HG03108 (cell line): ENCODE data around the gene GRID2.

Experiments used
- ATAC-seq: cut with Tn5 transposase; IDR thresholded peaks from one replicate; pipeline ENCODE4 v1.9.1; 2021; ENCODE audit warnings: moderate library complexity; ENCODE audit not compliant: unreplicated experiment

GRID2 gene

DNA sequence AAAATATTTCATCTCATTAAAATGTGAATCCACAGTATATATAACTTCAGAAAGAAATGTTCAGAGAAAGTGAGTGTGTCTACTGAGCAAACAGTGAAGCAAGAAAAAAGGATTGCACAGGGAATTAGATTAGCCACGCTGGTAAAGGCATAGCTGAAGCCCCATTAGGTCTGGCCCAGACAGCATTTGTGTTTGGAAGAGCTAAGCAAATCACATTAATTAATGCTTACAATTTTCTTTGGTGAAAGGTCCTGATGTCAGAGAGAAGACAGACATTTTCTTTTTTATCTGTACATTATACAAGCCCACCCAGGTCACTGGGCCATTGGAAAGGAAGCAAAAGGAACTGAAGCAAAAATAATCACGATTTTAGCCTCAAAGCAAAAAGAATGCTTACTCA, 354.6 kb downstream of the GRID2 start:
- ATAC-seq: no peak

GRCh38 chr4:92677805-92678204, 374.0 kb downstream of the GRID2 start:
- no peak for ATAC-seq

DNA sequence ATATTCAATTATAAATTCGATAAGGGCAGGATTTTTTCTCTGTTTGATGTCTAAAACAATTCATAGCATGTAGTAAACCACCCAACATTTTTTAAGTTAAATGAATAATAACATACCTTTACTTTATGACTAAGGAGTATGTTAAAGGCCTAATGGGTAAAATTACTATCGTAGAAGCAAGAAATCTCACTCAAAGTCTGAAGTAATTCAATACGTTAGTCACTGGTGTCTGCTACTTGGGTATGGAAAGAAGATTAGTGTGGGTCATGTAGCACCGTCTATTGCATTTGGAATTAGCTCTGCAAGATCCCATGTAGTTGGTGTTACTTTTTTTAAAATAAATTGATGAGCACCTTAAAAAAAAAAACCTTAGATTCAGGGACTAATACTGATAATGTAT, 374.5 kb downstream of the GRID2 start:
- no peak for ATAC-seq

GRCh38 chr4:92679149-92679548, 375.4 kb downstream of the GRID2 start:
- no peak for ATAC-seq

GRCh38 chr4:92714640-92715039, 410.9 kb downstream of the GRID2 start:
- no peak for ATAC-seq

GRCh38 chr4:92733231-92733630, 429.5 kb downstream of the GRID2 start:
- ATAC-seq: no peak

GRCh38 chr4:92735025-92735665, 431.4 kb downstream of the GRID2 start:
- ATAC-seq: no peak

GRCh38 chr4:92760433-92760832, 456.7 kb downstream of the GRID2 start:
- no peak for ATAC-seq

DNA sequence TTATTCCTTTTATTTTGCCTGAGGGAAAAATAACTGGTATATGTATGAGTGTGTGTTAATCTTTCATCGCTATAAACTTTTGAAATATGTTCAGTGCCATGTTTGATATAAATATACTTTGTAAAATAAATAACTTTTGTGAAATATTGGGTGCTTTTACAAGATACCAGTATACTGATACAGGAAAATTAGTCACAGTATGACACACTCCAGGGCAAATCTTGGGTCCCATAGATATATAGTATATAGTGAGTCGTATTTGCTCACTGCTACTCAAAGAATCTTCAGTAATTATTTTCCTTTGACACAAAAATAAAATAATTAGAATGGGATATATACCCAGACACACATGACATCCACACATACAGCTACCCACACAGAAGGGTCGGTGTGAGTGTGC, 472.3 kb downstream of the GRID2 start:
- ATAC-seq: no peak

- ATAC-seq: no peak
Observed at GRCh38 chr4:92789741-92790140, 486.0 kb downstream of the GRID2 start.

- no peak for ATAC-seq
Observed at GRCh38 chr4:92791871-92792440, 488.2 kb downstream of the GRID2 start.

DNA sequence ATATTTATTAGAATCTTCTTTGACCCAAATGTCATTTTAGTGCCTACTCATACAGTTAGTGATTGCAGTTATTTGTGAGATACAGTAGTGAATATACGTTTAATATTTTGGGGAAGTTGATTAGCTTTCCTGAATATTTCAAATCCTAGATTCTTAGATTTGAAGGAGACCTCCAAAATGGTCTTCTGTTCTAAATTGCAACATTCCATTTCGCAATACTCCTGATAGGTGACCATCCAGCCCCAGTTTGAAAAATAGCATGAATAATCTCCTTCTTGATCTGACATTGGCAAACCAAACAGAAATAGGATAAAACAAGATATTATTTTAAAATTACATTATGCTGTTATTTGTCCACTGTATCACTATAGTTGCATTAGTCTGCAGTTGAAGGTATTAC, 505.6 kb downstream of the GRID2 start:
- no peak for ATAC-seq

- no peak for ATAC-seq
Observed at GRCh38 chr4:92812652-92813051, 508.9 kb downstream of the GRID2 start.

GRCh38 chr4:92814677-92815076, 510.9 kb downstream of the GRID2 start:
- no peak for ATAC-seq

DNA sequence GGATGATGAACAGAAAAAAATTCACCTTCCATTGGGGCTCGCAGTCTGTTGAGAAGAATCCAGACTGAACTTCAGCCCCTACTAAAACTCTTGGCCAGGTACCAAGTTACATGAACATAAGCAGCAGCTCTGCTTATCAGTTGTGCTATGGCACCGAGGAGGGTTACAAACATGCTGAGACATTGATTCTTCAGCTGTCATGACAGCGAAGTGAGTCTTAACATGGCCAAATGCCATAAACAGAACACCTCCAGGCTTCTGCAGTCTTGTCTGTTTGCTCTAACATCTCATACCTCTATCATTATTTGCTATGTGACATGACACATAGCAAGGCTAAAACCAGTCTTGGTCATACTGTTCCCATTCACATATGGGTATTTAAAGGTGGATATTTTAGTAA, 521.5 kb downstream of the GRID2 start:
- no peak for ATAC-seq

DNA sequence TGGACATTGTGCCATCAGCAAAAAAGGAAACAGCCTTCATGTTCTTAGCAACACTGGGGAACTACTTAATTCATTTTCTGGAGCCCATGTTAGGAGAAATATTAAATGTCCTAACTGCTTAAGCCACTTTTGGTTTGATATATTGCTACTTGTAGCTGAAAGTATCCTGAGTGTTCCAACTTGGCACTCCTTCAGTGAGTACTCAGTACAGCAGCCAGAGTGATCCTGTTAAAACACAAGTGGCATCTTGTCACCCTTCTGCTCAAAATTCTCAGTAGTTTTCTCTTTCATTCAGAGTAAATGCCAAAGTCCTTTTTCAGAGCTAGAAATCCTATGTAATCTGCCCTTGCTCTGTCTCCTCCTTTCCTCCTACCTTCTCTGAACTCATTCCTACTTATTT, 522.0 kb downstream of the GRID2 start:
- no peak for ATAC-seq

DNA sequence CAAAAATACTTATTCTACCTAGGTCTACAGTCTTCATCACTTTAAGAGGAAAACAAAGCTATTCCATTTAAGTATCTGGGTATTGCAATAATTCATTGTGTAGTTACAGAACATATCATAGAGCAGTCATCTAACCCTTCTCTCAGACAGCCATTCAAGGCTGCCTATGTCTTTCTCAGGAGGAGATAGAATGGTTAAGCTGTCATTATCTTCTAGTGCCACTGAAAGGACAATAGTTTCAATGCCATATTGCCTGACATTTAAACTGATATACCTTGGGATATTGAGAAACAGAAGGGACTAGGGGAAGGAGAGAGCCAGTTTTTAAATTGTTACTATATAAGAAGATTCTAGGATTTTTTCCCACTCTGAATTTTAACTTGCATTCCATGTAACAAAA, 527.0 kb downstream of the GRID2 start:
- no peak for ATAC-seq

GRCh38 chr4:92840880-92841279, 537.1 kb downstream of the GRID2 start:
- ATAC-seq: no peak

DNA sequence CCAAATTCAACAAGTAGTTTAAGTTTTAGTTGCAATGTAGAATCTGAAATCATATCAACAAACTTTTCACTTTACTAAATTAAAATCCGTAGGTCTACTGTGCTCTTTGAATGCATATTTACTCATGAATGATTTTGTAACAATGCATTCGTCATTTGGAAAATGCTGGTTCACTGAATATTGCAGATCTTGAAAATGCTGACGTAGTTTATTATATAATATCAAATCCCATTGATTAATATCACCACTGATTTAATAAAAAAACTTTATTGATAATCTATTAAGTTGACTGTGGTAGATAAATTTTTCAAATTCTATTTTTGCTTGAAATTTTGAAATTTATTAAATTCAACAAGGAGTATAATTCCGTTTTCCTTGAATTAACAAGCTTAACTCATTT, 540.0 kb downstream of the GRID2 start:
- ATAC-seq: no peak

DNA sequence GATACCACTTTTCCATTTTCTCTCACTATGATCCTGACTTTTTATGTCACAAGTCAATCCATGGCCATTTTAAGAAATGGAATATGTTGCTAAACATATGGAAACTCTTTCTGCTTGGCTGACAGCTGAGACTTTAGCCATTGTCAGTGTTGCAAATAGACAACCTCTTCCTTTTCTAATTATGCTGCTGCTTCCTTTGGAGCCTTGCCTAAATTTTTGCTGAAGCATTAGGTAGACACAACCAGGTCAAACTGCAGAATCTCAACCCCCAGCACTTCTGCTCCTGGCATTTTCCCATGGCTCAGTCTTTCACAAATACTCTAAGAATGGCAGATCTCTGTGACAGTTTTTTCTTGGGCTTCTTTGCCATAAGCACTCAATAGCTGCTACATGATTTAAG, 543.3 kb downstream of the GRID2 start:
- no peak for ATAC-seq

DNA sequence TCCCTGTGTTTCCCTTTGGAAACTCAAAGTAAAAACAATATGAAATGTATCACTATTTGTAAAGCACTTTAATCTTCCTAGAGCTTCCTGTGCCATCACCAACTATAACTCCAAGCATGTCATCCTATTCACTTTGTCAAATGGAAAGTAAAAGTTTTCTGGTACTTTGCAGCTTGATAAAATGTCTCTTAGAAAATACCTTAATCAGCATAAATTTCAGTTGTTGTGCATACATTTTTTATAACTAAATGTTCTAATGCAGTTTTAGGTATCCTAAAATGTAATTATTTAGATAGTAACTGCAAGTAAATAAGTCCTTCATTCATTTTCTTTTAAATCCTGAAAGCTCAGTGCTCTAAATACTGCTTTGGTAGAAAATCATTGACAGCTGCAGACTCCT, 558.7 kb downstream of the GRID2 start:
- no peak for ATAC-seq

- ATAC-seq: no peak
Observed at GRCh38 chr4:92864096-92864495, 560.3 kb downstream of the GRID2 start.

GRCh38 chr4:92872604-92873003, 568.8 kb downstream of the GRID2 start:
- no peak for ATAC-seq
